H9 (cell line): ENCODE results near the gene GRIK3. TPM values are rescaled to one million over a fixed set of nuclear protein-coding genes. Genes with fewer than 3 reads are reported as not detected.

Experiments used
- DNase-seq: peaks from one replicate; pipeline ENCODE4 v3.0.0-alpha.2; 2017
- H2AFZ ChIP-seq: one replicate; pipeline ENCODE4 v1.6.1; 2013; ENCODE audit warnings: mild to moderate bottlenecking, low read length, control low read depth, moderate library complexity
- H2AK5ac ChIP-seq: 2 replicates; pipeline ENCODE4 v1.6.1; 2013; ENCODE audit warnings: low read length, control low read depth, mixed read lengths; ENCODE audit not compliant: insufficient read length
- H2BK120ac ChIP-seq: one replicate; pipeline ENCODE4 v1.6.1; 2013; ENCODE audit warnings: low read depth, mild to moderate bottlenecking, low read length, control low read depth, inconsistent platforms; ENCODE audit not compliant: poor library complexity, severe bottlenecking
- H2BK12ac ChIP-seq: 2 replicates; pipeline ENCODE4 v1.6.1; 2013; ENCODE audit warnings: low read length, control low read depth, mixed read lengths, low read depth; ENCODE audit not compliant: insufficient read length
- H2BK15ac ChIP-seq: 2 replicates; pipeline ENCODE4 v1.6.1; 2013; ENCODE audit warnings: low read depth, low read length, control low read depth
- H2BK20ac ChIP-seq: one replicate; pipeline ENCODE4 v1.6.1; 2013; ENCODE audit warnings: low read depth, mild to moderate bottlenecking, low read length, control low read depth, inconsistent platforms; ENCODE audit not compliant: poor library complexity, severe bottlenecking
- H2BK5ac ChIP-seq: 2 replicates; pipeline ENCODE4 v1.6.1; 2013; ENCODE audit warnings: low read length, control low read depth, mixed read lengths; ENCODE audit not compliant: insufficient read length
- H3K14ac ChIP-seq: 2 replicates; pipeline ENCODE4 v1.6.1; 2013; ENCODE audit warnings: low read length, control low read depth; ENCODE audit not compliant: insufficient read depth
- H3K18ac ChIP-seq: 2 replicates; pipeline ENCODE4 v1.6.1; 2013; ENCODE audit warnings: low read depth, mild to moderate bottlenecking, mixed read lengths, low read length, control low read depth; ENCODE audit not compliant: insufficient read length
- H3K23ac ChIP-seq: 2 replicates; pipeline ENCODE4 v1.6.1; 2013; ENCODE audit warnings: low read length, control low read depth, mixed read lengths, low read depth; ENCODE audit not compliant: insufficient read length
- H3K23me2 ChIP-seq: 2 replicates; pipeline ENCODE4 v1.6.1; 2013; ENCODE audit warnings: low read depth, mild to moderate bottlenecking, mixed read lengths, low read length, control low read depth; ENCODE audit not compliant: insufficient read length, poor library complexity, severe bottlenecking
- H3K27ac ChIP-seq: 2 replicates; pipeline ENCODE4 v1.5.1; 2013; ENCODE audit warnings: low read length, control low read depth, mixed read lengths, low read depth; ENCODE audit not compliant: insufficient read length
- H3K27me3 ChIP-seq: 2 replicates; pipeline ENCODE4 v1.6.1; 2013; ENCODE audit warnings: low read length, control low read depth, inconsistent platforms; ENCODE audit not compliant: insufficient read depth
- H3K4ac ChIP-seq: 2 replicates; pipeline ENCODE4 v1.6.1; 2013; ENCODE audit warnings: low read depth, mild to moderate bottlenecking, control low read depth, inconsistent platforms, low read length, moderate library complexity
- H3K4me1 ChIP-seq: 2 replicates; pipeline ENCODE4 v1.6.1; 2013; ENCODE audit warnings: low read length, control low read depth, inconsistent platforms; ENCODE audit not compliant: insufficient read depth
- H3K4me2 ChIP-seq: 2 replicates; pipeline ENCODE4 v1.6.1; 2013; ENCODE audit warnings: low read length, control low read depth, mixed read lengths; ENCODE audit not compliant: insufficient read length, insufficient read depth
- H3K56ac ChIP-seq: 2 replicates; pipeline ENCODE4 v1.6.1; 2013; ENCODE audit warnings: low read depth, mild to moderate bottlenecking, mixed read lengths, low read length, control low read depth; ENCODE audit not compliant: insufficient read length
- H3K79me1 ChIP-seq: 2 replicates; pipeline ENCODE4 v1.6.1; 2013; ENCODE audit warnings: low read depth, mild to moderate bottlenecking, moderate library complexity, low read length, control low read depth, inconsistent platforms; ENCODE audit not compliant: insufficient read depth, poor library complexity, severe bottlenecking
- H3K79me2 ChIP-seq: 2 replicates; pipeline ENCODE4 v1.6.1; 2013; ENCODE audit warnings: low read length, control low read depth, inconsistent platforms; ENCODE audit not compliant: insufficient read depth
- H3K9ac ChIP-seq: 2 replicates; pipeline ENCODE4 v1.6.1; 2013; ENCODE audit warnings: low read length, control low read depth, mixed read lengths; ENCODE audit not compliant: insufficient read length; ENCODE audit errors: extremely low read depth
- H3K9me3 ChIP-seq: one replicate; pipeline ENCODE4 v1.6.1; 2013; ENCODE audit warnings: low read depth, low read length, inconsistent platforms; ENCODE audit not compliant: control insufficient read depth
- H3T11ph ChIP-seq: one replicate; pipeline ENCODE4 v1.6.1; 2013; ENCODE audit warnings: mild to moderate bottlenecking, low read length, control low read depth, inconsistent platforms
- H4K20me1 ChIP-seq: one replicate; pipeline ENCODE4 v1.6.1; 2013; ENCODE audit not compliant: control insufficient read depth, insufficient read length, insufficient read depth
- H4K5ac ChIP-seq: 2 replicates; pipeline ENCODE4 v1.6.1; 2013; ENCODE audit warnings: low read depth, mild to moderate bottlenecking, mixed read lengths, low read length, control low read depth; ENCODE audit not compliant: insufficient read length
- H4K8ac ChIP-seq: replicated peaks from 2 replicates; pipeline ENCODE4 v1.6.1; 2013; ENCODE audit warnings: low read length, control low read depth, mixed read lengths, low read depth; ENCODE audit not compliant: insufficient read length
- H4K91ac ChIP-seq: 2 replicates; pipeline ENCODE4 v1.6.1; 2013; ENCODE audit warnings: low read depth, mild to moderate bottlenecking, moderate library complexity, mixed read lengths, low read length, control low read depth; ENCODE audit not compliant: insufficient read length
- H3K27ac Mint-ChIP-seq, 3 experiments: 2 replicates in 2 of 3; 3 replicates in 1 of 3; pipeline ENCODE4 v1.8.0; 2020 to 2021; ENCODE audit warnings: mixed read lengths in 3 of 3, mild to moderate bottlenecking in 1 of 3, moderate library complexity in 1 of 3
- H3K27me3 Mint-ChIP-seq: 2 replicates; pipeline ENCODE4 v1.8.0; 2021; ENCODE audit warnings: low read depth, mild to moderate bottlenecking, moderate library complexity, mixed read lengths
- H3K36me3 Mint-ChIP-seq, 3 experiments: 2 replicates in 2 of 3; 3 replicates in 1 of 3; pipeline ENCODE4 v1.8.0; 2020 to 2021; ENCODE audit warnings: low read depth in 3 of 3, mixed read lengths in 3 of 3; ENCODE audit not compliant: insufficient read depth in 1 of 3
- H3K4me1 Mint-ChIP-seq, 2 experiments: 2 replicates each; pipeline ENCODE4 v1.8.0; 2020; ENCODE audit warnings: mixed read lengths in 2 of 2
- H3K4me3 Mint-ChIP-seq, 2 experiments: 2 replicates in 1 of 2; 3 replicates in 1 of 2; pipeline ENCODE4 v1.8.0; 2020 to 2021; ENCODE audit warnings: mild to moderate bottlenecking in 2 of 2, mixed read lengths in 2 of 2, moderate library complexity in 1 of 2
- H3K9me3 Mint-ChIP-seq, 2 experiments: 2 replicates in 1 of 2; 3 replicates in 1 of 2; pipeline ENCODE4 v1.8.0; 2020; ENCODE audit warnings: mild to moderate bottlenecking in 2 of 2, mixed read lengths in 2 of 2, moderate library complexity in 1 of 2
- WGBS: extraction: QIAGEN DNeasy Blood & Tissue Kit; methylation state at CpG from one replicate; pipeline ENCODE4 v1.1.7; 2013; ENCODE audit warnings: missing lambda C conversion rate, low lambda C conversion rate, mixed read lengths; ENCODE audit not compliant: insufficient read length; ENCODE audit errors: extremely low coverage; 5-methylcytosine and 5-hydroxymethylcytosine counted together
- total RNA-seq: library from RNA; stranded (reverse); gene quantifications from 2 replicates; pipeline ENCODE4 v1.2.1, GENCODE V29; 2021
- TF ChIP-seq, protein P1 (sequence below): fragments of 200-600 bp; sonication (generic); conservative IDR thresholded peaks from 3 replicates; pipeline ENCODE4 v1.8.0; 2021; ENCODE audit warnings: antibody characterized with exemption, mild to moderate bottlenecking

Gene GRIK3
- total RNA-seq, 1 experiment from 2014 or later: 1.7 TPM

- peaks cover 19 to 31% of the 10 kb centered on the region in 2 experiments for H3K4me1 Mint-ChIP-seq
- H3K27ac ChIP-seq: no peak overlapping the region
- no peak for DNase-seq
- no peak overlapping the region for H3K4ac ChIP-seq
- H3K4me3 Mint-ChIP-seq: no peak overlapping the region
- H4K20me1 ChIP-seq: no peaks in the 10 kb centered on the region
- no peaks in the 10 kb centered on the region for H3K36me3 Mint-ChIP-seq
- no peak overlapping the region for H4K91ac ChIP-seq
- no peak overlapping the region for H4K8ac ChIP-seq
- H3K4me2 ChIP-seq: no peak overlapping the region
- no peak overlapping the region for H3K27ac Mint-ChIP-seq
- no peak overlapping the region for H2BK20ac ChIP-seq
- no peaks in the 10 kb centered on the region for H3K79me2 ChIP-seq
- H3K14ac ChIP-seq: no peak overlapping the region
- H2AFZ ChIP-seq: no peak overlapping the region
- no peak overlapping the region for H2BK120ac ChIP-seq
- no peak overlapping the region for H3K18ac ChIP-seq
- H4K5ac ChIP-seq: no peak overlapping the region
- H3K79me1 ChIP-seq: no peaks in the 10 kb centered on the region
- no peaks in the 10 kb centered on the region; the same call in 1 of the 2 replicates for H3K4me1 ChIP-seq
- no peak overlapping the region for H3K9ac ChIP-seq
- no peak overlapping the region for H2BK5ac ChIP-seq
- H3K9me3 Mint-ChIP-seq: peaks cover 2% of the 10 kb centered on the region in 2 experiments; a peak in 3 of 5 replicates
- no peak overlapping the region for H2AK5ac ChIP-seq
- no peak overlapping the region for H3K56ac ChIP-seq
- no peak overlapping the region for H2BK15ac ChIP-seq
- TF ChIP-seq, protein P1, sequence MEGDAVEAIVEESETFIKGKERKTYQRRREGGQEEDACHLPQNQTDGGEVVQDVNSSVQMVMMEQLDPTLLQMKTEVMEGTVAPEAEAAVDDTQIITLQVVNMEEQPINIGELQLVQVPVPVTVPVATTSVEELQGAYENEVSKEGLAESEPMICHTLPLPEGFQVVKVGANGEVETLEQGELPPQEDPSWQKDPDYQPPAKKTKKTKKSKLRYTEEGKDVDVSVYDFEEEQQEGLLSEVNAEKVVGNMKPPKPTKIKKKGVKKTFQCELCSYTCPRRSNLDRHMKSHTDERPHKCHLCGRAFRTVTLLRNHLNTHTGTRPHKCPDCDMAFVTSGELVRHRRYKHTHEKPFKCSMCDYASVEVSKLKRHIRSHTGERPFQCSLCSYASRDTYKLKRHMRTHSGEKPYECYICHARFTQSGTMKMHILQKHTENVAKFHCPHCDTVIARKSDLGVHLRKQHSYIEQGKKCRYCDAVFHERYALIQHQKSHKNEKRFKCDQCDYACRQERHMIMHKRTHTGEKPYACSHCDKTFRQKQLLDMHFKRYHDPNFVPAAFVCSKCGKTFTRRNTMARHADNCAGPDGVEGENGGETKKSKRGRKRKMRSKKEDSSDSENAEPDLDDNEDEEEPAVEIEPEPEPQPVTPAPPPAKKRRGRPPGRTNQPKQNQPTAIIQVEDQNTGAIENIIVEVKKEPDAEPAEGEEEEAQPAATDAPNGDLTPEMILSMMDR: no peak
- no peaks in the 10 kb centered on the region for H3K9me3 ChIP-seq
- H2BK12ac ChIP-seq: no peak overlapping the region
- no peak overlapping the region for H3K23ac ChIP-seq
- no peak overlapping the region for H3T11ph ChIP-seq
- H3K27me3 Mint-ChIP-seq: peaks cover 18% of the 10 kb centered on the region
- no peaks in the 10 kb centered on the region for H3K23me2 ChIP-seq
- WGBS: no CpG with 5 or more reads among the region's 9 CpGs
- H3K27me3 ChIP-seq: no peaks in the 10 kb centered on the region
Measured at GRCh38 chr1:37073152-37073853, 39.0 kb upstream of the GRIK3 start.
